GM21367 (cell line): Measurements from ENCODE around the gene FURIN.

Experiments used
- ATAC-seq: cut with Tn5 transposase; IDR thresholded peaks from one replicate; pipeline ENCODE4 v1.9.1; 2021; ENCODE audit not compliant: unreplicated experiment

Gene FURIN

DNA sequence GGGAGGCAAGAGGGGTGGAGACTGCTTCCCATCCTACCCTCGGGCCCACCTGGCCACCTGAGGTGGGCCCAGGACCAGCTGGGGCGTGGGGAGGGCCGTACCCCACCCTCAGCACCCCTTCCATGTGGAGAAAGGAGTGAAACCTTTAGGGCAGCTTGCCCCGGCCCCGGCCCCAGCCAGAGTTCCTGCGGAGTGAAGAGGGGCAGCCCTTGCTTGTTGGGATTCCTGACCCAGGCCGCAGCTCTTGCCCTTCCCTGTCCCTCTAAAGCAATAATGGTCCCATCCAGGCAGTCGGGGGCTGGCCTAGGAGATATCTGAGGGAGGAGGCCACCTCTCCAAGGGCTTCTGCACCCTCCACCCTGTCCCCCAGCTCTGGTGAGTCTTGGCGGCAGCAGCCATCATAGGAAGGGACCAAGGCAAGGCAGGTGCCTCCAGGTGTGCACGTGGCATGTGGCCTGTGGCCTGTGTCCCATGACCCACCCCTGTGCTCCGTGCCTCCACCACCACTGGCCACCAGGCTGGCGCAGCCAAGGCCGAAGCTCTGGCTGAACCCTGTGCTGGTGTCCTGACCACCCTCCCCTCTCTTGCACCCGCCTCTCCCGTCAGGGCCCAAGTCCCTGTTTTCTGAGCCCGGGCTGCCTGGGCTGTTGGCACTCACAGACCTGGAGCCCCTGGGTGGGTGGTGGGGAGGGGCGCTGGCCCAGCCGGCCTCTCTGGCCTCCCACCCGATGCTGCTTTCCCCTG is 13.8 kb downstream of the FURIN start:
- ATAC-seq: no peak

DNA sequence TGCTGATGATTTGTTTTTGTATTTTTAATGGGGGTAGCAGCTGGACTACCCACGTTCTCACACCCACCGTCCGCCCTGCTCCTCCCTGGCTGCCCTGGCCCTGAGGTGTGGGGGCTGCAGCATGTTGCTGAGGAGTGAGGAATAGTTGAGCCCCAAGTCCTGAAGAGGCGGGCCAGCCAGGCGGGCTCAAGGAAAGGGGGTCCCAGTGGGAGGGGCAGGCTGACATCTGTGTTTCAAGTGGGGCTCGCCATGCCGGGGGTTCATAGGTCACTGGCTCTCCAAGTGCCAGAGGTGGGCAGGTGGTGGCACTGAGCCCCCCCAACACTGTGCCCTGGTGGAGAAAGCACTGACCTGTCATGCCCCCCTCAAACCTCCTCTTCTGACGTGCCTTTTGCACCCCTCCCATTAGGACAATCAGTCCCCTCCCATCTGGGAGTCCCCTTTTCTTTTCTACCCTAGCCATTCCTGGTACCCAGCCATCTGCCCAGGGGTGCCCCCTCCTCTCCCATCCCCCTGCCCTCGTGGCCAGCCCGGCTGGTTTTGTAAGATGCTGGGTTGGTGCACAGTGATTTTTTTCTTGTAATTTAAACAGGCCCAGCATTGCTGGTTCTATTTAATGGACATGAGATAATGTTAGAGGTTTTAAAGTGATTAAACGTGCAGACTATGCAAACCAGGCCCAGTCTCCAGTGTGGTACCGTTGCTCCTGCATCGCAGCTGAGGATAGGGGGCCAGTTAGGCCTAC is 14.6 kb downstream of the FURIN start:
- no peak for ATAC-seq

DNA sequence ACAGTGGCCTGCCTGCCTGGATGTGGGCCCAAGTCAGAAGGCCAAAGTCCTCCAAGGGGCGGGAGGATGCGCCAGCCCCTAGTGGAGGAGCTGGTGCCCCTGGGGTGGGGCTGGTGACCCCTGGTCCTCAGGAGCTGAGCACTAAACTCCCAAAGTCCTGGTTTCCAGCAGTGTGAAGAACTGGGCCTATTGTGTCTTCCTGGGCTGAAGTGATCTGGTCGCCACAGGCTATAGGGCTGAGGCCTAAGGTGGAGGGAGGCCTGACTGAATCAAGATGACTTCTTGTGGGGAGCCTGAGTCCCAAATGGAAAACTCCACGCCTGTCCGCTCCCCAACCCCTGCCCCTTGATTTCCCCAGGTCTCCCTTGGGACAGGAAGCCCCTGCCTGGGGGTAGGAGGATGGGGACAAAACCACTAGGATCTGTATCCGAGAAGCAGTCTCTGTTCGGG is 15.2 kb downstream of the FURIN start:
- ATAC-seq: no peak

DNA sequence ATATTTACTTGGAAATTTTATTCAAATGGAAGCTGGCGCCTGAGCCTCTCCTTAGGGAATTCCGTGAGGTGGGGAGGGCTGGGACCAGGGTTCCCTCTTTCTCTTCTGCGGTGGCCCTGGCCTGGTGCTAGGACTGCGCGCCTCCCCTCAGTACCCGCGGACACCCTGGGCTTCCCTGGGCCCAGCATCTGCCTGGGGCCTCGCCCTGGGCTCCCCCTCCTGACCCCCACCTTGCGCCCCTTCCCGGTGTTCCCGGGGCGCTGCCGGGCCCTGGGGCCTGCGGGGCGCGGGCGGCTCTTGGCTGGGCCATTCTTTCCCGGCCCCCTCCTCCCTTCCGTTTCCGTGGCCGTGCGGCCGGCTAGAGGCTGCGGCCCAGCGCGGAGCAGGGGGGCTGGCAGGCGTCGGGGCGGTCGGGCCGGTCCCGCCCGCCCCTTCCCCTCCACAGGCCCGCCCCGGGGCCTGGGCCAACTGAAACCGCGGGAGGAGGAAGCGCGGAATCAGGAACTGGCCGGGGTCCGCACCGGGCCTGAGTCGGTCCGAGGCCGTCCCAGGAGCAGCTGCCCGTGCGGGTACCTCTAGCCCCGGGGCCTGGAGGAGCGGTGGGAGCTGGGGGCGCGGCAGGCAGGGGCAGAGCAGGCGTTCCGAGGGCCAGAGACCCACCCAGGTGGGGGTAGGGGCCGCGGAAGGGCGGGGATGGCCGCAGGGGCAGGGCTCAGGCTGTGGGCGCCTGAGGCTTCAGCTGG is 15.8 kb downstream of the FURIN start, which contains the start of gene FES:
Gene FES (plus strand): TSS at position 529 of the 743 bp plus-strand sequence. CDS start 542 bp downstream, outside the sequence.
- ATAC-seq: no peak

DNA sequence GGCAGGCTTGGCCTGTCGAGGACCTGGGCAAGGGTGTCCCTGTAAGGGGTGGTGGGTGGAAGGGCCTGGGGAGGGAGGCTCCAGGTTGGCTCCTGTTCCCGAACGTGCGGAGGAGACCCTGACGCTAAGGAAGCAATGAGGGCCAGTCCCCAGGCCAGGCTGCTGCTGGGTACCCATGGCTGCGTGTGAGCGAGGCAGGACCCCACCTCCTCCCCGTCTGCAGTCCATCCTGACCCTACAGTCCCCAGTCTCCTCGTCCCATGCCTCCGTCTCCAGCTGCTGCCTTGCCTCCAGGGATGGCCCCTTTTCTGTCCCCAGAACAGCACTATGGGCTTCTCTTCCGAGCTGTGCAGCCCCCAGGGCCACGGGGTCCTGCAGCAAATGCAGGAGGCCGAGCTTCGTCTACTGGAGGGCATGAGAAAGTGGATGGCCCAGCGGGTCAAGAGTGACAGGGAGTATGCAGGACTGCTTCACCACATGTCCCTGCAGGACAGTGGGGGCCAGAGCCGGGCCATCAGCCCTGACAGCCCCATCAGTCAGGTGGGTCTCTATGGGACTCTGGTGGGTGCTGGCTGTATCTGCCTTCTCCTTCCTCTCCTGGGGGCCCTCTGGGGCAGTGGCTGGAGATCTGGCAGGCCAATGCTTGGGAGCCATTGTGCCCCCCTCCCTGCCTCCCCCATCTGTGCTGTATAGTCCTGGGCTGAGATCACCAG is 16.5 kb downstream of the FURIN start:
- ATAC-seq: no peak

DNA sequence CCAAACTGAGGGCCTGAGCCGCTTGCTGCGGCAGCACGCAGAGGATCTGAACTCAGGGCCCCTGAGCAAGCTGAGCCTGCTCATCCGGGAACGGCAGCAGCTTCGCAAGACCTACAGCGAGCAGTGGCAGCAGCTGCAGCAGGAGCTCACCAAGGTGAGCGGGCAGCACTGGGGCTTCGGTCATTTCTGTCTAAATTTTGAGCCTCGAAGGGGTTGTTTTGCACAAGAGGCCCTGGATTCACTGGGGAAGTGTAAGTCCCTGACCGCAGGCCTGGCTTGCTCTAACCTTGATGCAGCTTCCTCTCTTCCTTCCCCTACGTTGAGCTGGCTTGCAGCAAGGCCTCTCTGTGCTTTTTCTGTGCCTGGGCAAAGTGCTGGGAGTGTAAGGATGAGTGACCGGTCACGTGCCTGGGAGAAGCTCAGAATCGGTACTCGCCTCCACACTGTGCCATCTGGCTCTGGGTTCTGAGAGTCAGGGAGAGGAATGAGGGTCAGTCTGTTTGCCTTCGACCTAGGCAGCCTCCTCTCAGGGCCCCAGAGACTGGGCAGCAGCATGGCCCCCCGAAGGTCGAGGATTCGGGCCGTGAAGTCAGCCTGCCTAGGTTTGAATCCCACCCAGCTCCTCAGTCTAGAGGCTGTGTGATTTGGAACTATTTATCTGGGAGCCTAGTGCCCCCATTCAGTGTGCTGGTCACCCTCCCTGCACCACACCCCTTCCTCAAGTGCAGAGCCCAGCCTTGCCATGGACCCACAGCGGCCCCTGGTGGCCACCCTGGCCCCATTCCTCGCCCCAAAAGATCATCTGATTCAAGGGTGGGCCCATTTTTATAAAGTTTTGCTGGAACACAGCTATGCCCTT is 17.3 kb downstream of the FURIN start:
- ATAC-seq: no peak

DNA sequence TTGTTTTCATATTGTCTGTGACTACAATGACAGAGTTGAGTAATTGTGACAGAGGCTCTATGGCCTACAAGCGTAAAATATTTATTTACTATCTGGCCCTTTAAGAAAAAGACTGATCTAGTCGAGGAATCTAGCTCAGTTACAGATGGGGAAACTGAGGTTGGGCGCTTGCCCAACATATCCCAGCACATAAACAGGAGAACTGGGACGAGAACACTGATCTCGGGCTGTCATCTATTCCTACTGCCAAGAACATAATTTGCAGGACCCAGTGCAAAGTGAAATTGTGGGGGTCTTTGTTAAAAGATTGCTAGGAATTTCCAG is 17.9 kb downstream of the FURIN start:
- ATAC-seq: no peak

DNA sequence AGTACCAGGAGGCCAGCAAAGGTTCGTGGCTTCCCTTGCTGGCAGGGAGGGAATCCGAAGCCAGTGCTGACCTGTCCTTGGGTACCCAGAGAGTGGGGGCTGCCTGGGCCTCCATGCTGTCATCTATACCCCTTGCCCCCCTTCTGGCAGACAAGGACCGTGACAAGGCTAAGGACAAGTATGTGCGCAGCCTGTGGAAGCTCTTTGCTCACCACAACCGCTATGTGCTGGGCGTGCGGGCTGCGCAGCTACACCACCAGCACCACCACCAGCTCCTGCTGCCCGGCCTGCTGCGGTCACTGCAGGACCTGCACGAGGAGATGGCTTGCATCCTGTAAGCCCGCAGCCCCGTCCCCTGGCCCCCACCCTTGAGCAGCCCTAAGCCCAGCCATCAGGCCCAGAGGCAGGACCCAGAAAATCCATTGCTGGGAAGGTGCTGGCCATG is 18.7 kb downstream of the FURIN start:
- no peak for ATAC-seq

DNA sequence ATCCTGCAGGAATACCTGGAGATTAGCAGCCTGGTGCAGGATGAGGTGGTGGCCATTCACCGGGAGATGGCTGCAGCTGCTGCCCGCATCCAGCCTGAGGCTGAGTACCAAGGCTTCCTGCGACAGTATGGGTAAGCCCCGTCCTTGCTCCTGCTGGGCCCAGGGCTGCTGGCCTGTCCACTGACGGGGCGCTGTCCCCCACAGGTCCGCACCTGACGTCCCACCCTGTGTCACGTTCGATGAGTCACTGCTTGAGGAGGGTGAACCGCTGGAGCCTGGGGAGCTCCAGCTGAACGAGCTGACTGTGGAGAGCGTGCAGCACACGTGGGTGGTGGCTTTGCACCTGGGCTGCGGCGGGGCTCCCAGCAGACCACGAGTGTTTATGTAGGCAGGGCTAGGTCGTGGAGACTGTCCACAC is 20.9 kb downstream of the FURIN start:
- ATAC-seq: no peak

DNA sequence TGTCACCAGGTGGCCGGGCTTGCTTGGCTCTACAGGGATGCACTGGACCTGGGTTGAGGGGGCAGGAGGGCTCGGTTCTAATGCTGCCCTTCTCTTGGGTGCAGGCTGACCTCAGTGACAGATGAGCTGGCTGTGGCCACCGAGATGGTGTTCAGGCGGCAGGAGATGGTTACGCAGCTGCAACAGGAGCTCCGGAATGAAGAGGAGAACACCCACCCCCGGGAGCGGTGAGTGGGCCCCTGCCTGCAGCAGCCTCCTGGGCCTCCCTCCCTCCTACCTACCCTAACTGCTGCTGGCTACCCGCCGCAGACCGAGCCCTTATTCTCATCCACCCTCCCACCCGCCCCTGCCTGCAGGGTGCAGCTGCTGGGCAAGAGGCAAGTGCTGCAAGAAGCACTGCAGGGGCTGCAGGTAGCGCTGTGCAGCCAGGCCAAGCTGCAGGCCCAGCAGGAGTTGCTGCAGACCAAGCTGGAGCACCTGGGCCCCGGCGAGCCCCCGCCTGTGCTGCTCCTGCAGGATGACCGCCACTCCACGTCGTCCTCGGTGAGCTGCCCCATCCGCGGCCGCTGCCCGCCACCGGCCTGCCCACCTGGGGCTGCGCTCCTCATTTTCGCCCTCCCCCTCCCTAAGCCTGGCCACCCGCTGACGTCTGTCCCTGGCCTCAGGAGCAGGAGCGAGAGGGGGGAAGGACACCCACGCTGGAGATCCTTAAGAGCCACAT is 21.5 kb downstream of the FURIN start:
- no peak for ATAC-seq

DNA sequence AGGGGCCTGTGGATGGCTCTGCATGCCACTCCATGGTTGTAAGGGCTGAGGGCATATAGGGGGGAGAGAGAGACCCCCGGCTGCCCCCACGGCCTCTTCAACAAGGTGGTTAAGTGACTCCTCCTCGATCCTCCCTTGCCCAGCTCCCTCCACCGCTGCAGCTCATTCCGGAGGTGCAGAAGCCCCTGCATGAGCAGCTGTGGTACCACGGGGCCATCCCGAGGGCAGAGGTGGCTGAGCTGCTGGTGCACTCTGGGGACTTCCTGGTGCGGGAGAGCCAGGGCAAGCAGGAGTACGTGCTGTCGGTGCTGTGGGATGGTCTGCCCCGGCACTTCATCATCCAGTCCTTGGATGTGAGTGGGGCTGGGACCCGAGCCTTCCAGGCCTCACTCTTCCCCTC is 22.5 kb downstream of the FURIN start:
- ATAC-seq: no peak

DNA sequence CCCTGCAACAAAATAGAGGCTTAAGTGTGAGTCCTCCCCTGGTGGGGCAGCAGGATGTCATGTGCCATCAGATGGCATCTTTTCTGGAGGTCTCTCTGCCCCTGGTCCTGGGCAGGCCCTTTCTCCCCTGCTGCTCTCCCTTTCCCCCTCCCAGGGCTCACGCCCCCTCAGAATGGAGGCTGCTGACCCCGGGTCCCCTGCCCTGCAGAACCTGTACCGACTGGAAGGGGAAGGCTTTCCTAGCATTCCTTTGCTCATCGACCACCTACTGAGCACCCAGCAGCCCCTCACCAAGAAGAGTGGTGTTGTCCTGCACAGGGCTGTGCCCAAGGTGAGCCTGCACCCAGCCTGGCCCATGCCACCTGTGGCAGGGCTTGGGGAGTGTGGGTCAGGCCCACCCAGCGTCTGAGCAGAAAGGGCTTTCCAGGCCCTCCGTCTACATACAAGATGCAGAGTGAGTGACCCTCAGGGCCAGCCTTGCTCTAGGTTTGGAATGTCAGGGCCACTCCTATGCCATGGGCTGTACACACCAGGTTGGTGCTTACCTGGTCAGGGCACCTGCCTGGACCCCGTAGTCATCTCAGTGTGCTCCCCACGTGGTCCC is 23.1 kb downstream of the FURIN start:
- no peak for ATAC-seq

DNA sequence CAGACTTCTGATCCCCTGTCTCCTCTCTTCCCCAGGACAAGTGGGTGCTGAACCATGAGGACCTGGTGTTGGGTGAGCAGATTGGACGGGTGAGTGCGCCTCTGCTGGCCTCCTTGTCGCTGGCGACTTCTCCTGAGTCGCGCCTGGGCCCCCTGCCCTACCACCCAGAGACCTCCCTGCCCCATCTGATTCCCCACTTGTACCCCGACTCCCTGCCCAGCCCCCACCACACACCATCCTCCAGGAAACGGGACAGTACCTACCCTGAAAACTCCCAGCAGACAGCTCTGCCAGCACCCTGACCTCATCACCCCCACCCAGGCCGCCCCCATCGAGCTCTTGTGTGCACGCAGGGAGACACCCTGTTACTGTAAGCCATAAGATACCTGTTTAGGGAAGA is 23.6 kb downstream of the FURIN start:
- no peak for ATAC-seq

DNA sequence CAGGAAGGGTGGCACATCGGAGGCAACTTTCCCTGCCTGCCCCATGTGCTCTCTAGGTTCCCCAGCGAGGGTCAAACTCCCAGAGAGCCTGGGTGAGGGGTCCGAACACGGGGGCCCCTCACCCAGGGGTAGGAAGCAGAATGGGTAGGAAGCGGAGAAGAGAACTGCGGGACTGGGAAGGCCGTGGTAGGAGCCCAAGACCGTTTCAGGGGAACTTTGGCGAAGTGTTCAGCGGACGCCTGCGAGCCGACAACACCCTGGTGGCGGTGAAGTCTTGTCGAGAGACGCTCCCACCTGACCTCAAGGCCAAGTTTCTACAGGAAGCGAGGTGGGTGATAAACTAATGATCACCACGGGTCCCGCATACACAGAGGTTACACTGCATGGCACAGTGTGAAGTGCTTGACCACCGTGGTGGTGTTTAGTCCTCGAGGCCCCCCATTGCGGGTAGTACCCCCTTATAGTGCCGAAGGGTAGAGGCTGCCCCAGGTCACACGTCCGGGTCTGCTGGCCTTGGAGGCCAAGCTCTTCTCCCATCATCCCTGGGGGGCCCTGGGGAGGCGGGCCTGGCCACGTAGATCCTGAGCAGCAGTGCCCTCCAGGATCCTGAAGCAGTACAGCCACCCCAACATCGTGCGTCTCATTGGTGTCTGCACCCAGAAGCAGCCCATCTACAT is 24.2 kb downstream of the FURIN start:
- no peak for ATAC-seq

DNA sequence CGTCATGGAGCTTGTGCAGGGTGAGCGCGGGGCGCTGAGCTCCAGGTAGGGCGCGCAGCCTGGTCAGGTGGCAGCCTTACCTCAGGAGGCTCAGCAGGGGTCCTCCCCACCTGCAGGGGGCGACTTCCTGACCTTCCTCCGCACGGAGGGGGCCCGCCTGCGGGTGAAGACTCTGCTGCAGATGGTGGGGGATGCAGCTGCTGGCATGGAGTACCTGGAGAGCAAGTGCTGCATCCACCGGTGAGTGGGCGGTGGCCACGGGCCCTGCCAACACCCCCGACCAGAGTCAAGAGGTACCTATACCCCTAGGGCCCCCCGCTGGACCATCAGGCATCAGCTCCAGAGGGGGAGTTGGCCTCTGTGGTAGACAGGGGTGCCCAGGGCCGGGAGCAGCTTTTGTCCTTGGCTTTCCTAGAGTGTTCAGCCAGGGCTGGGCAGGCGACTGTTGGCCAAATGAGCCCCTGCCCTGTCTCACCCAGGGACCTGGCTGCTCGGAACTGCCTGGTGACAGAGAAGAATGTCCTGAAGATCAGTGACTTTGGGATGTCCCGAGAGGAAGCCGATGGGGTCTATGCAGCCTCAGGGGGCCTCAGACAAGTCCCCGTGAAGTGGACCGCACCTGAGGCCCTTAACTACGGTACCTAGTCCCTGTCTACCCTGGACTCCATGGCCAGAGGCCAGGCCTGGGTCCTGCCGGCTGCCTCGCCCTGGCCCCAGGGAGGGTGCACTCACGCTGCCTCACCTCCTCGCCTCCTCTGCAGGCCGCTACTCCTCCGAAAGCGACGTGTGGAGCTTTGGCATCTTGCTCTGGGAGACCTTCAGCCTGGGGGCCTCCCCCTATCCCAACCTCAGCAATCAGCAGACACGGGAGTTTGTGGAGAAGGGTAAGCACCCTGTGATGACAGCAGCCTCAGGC is 25.0 kb downstream of the FURIN start:
- ATAC-seq: no peak

DNA sequence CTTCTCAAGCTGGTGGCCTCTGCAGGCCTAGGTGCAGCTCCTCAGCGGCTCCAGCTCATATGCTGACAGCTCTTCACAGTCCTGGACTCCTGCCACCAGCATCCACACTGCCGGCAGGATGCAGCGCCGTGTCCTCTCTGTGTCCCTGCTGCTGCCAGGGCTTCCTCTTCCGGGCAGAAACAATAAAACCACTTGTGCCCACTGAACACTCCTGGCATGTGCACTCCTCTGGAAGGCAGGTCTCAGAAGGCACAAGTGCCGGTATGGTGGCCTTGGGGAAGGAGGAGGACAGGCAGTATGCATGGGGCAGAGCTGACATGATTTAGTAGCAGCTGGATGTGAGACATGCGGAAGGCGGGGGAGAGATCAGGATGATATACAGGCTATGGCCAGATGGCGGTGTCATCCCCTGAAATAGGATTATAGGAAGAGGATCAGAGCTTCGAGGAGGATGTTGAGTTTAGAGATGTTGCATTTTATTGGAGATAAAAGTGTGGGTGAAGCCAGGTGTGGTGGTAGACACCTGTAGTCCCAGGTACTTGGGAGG is 27.3 kb downstream of the FURIN start:
- no peak for ATAC-seq

DNA sequence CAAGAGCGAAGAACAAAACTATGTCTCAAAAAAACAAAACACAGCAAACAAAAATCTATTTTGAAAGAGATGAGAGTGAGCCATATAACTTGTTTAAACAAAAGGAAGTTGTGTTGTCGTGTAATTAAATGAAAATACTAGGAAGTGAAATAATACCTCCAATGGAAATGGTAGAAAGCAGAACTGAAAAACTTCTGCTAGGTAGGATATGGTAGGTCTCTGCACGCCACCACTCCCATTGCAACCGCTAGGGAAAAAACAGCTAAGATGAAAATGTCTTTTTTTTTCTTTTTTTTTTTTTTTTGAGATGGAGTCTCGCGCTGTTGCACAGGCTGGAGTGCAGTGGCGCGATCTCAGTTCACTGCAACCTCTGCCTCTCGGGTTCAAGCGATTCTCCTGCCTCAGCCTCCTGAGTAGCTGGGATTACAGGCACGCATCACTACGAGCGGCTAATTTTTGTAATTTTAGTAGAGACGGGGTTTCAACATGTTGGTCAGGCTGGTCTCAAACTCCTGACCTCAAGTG is 28.8 kb downstream of the FURIN start:
- peak; percentile 56 for ATAC-seq
